HG03095 (cell line): Measurements from ENCODE around the gene SAV1.

Experiments
- ATAC-seq: cut with Tn5 transposase; IDR thresholded peaks from one replicate; pipeline ENCODE4 v1.9.1; 2021; ENCODE audit warnings: moderate library complexity; ENCODE audit not compliant: unreplicated experiment

SAV1 gene

GRCh38 chr14:50610465-50610864 lies 57.6 kb downstream of the SAV1 start:
- ATAC-seq: no peak

GRCh38 chr14:50608302-50608851 lies 59.7 kb downstream of the SAV1 start:
- ATAC-seq: no peak

- no peak for ATAC-seq
Observed at GRCh38 chr14:50607761-50608160, 60.3 kb downstream of the SAV1 start.

- ATAC-seq: no peak
Observed at GRCh38 chr14:50607181-50607580, 60.9 kb downstream of the SAV1 start.

- ATAC-seq: no peak
Observed at GRCh38 chr14:50606468-50606867, 61.6 kb downstream of the SAV1 start.

GRCh38 chr14:50605766-50606165 lies 62.3 kb downstream of the SAV1 start:
- ATAC-seq: no peak

GRCh38 chr14:50603565-50603964 lies 64.5 kb downstream of the SAV1 start:
- ATAC-seq: no peak

- ATAC-seq: no peak
Observed at GRCh38 chr14:50602035-50602434, 66.1 kb downstream of the SAV1 start.

GRCh38 chr14:50601394-50601793 lies 66.7 kb downstream of the SAV1 start:
- no peak for ATAC-seq

GRCh38 chr14:50600849-50601248 lies 67.3 kb downstream of the SAV1 start:
- ATAC-seq: no peak

- no peak for ATAC-seq
Observed at GRCh38 chr14:50599700-50600444, 68.2 kb downstream of the SAV1 start.

- ATAC-seq: no peak
Observed at GRCh38 chr14:50598765-50599164, 69.3 kb downstream of the SAV1 start.

GRCh38 chr14:50594577-50595316 lies 73.4 kb downstream of the SAV1 start:
- ATAC-seq: no peak

- ATAC-seq: no peak
Observed at GRCh38 chr14:50590464-50590863, 77.6 kb downstream of the SAV1 start.
